Measurements from ENCODE around the gene ZMIZ1. TPM values are rescaled to one million over a fixed set of nuclear protein-coding genes. Genes with fewer than 3 reads are reported as not detected.

ZMIZ1 gene
- total and polyA plus RNA-seq, 4 donors = 18.3 to 80.2 (median 42.6) TPM

- DNase-seq (no peak), ATAC-seq (ENCODE audit: insufficient read depth, low FRiP score) (no peak)
- 92 to 93% methylated on average over 18 of the region's 18 CpGs for WGBS, 2 donors
- Histone ChIP-seq H3K27ac (ENCODE audit: low read depth in 1 of 2, low read length in 1 of 2) (no peak overlapping the region), H3K4me3 (no peak overlapping the region), H3K27me3 (ENCODE audit: control insufficient read depth in 3 of 3, insufficient read depth in 3 of 3, low read length in 2 of 3) (no peaks in the 10 kb centered on the region), H3K36me3 (ENCODE audit: control insufficient read depth in 4 of 4, insufficient read depth in 4 of 4, low read length in 4 of 4) (peaks cover 0 to 16% (median 1%) of the 10 kb centered on the region in 4 donors), H3K9ac (ENCODE audit: insufficient read depth in 1 of 2, low read length in 2 of 2) (no peak overlapping the region), H3K4me1 (ENCODE audit: control insufficient read depth in 5 of 5, insufficient read depth in 5 of 5, low read length in 5 of 5) (peaks cover 0 to 25% (median 8%) of the 10 kb centered on the region in 5 donors), H3K9me3 (ENCODE audit: control insufficient read depth in 4 of 4, insufficient read depth in 3 of 4, low read length in 3 of 4) (no peaks in the 10 kb centered on the region)
- TF ChIP-seq CTCF (IDR thresholded peaks at IDR 0.05; ENCODE audit: control extremely low read depth, extremely low read depth) = no peak
Observed at GRCh38 chr10:79254333-79255006, 185.7 kb downstream of the ZMIZ1 start.

- H3K4me3 ChIP-seq = no peak overlapping the region
- no peak for TF ChIP-seq CTCF (IDR thresholded peaks at IDR 0.05; ENCODE audit: control extremely low read depth, extremely low read depth)
- peaks cover 0 to 27% (median 8%) of the 10 kb centered on the region in 5 donors for H3K4me1 ChIP-seq (ENCODE audit: control insufficient read depth in 5 of 5, insufficient read depth in 5 of 5, low read length in 5 of 5)
- DNase-seq (no peak), ATAC-seq (ENCODE audit: insufficient read depth, low FRiP score) (no peak)
- no peak overlapping the region for H3K9ac ChIP-seq (ENCODE audit: insufficient read depth in 1 of 2, low read length in 2 of 2)
- no peaks in the 10 kb centered on the region for H3K9me3 ChIP-seq (ENCODE audit: control insufficient read depth in 4 of 4, insufficient read depth in 3 of 4, low read length in 3 of 4)
- H3K36me3 ChIP-seq (ENCODE audit: control insufficient read depth in 4 of 4, insufficient read depth in 4 of 4, low read length in 4 of 4) = peaks cover 0 to 16% (median 1%) of the 10 kb centered on the region in 4 donors
- peak overlapping the region in 1 of 2 donors; percentile 5 for H3K27ac ChIP-seq (ENCODE audit: low read depth in 1 of 2, low read length in 1 of 2)
- 87 to 90% methylated on average over 10 of the region's 10 CpGs for WGBS, 2 donors
- no peaks in the 10 kb centered on the region for H3K27me3 ChIP-seq (ENCODE audit: control insufficient read depth in 3 of 3, insufficient read depth in 3 of 3, low read length in 2 of 3)
Observed at GRCh38 chr10:79255007-79255507, 186.3 kb downstream of the ZMIZ1 start.

GRCh38 chr10:79256264-79256806 lies 187.6 kb downstream of the ZMIZ1 start:
- Histone ChIP-seq H3K4me1 (ENCODE audit: control insufficient read depth in 5 of 5, insufficient read depth in 5 of 5, low read length in 5 of 5) (peaks cover 0 to 27% (median 12%) of the 10 kb centered on the region in 5 donors), H3K27ac (ENCODE audit: low read depth in 1 of 2, low read length in 1 of 2) (peak overlapping the region in 1 of 2 donors; percentile 7), H3K27me3 (ENCODE audit: control insufficient read depth in 3 of 3, insufficient read depth in 3 of 3, low read length in 2 of 3) (no peaks in the 10 kb centered on the region), H3K4me3 (no peak overlapping the region), H3K9me3 (ENCODE audit: control insufficient read depth in 4 of 4, insufficient read depth in 3 of 4, low read length in 3 of 4) (no peaks in the 10 kb centered on the region), H3K36me3 (ENCODE audit: control insufficient read depth in 4 of 4, insufficient read depth in 4 of 4, low read length in 4 of 4) (peaks cover 0 to 20% (median 1%) of the 10 kb centered on the region in 4 donors), H3K9ac (ENCODE audit: insufficient read depth in 1 of 2, low read length in 2 of 2) (no peak overlapping the region)
- no peak for ATAC-seq (ENCODE audit: insufficient read depth, low FRiP score)
- WGBS, 2 donors = 89 to 92% methylated on average over 3 of the region's 3 CpGs
- no peak for TF ChIP-seq CTCF (IDR thresholded peaks at IDR 0.05; ENCODE audit: control extremely low read depth, extremely low read depth)
- no peak for DNase-seq

Data from lung (tissue), 12 donors.